HCT116 (cell line): Measurements from ENCODE around the gene NOSIP. TPM values are rescaled to one million over a fixed set of nuclear protein-coding genes. Genes with fewer than 3 reads are reported as not detected.

Experiments
- ATAC-seq: fragments of 200-7000 bp; cut with Tn5 transposase; 2 replicates; pipeline ENCODE4 v1.9.1; 2020; ENCODE audit warnings: mild to moderate bottlenecking, moderate library complexity
- BruUV-seq: library from RNA; stranded (reverse); fragments of 400-500 nt; replicated peaks from 2 replicates; lab custom pipeline; 2021; lab: Mats Ljungman, UMichigan
- CTCF ChIA-PET: fragments of 300-600 bp; sonication (Branson Sonifier 250); formaldehyde crosslinking; loops from one replicate; lab custom pipeline; 2021; ENCODE audit warnings: antibody characterized with exemption; lab: Charles Lee
- POLR2A ChIA-PET: fragments of 300-600, 350-600 bp; sonication (Branson Sonifier 250); formaldehyde crosslinking; loops from one replicate; lab custom pipeline; 2021; ENCODE audit warnings: antibody characterized with exemption; lab: Charles Lee
- RAD21 ChIA-PET, 2 experiments: fragments of 300-600 bp; sonication (Branson Sonifier 250); formaldehyde crosslinking; loops; one replicate each; lab custom pipeline; 2023; ENCODE audit warnings: low total read pairs in 2 of 2; ENCODE audit not compliant: uncharacterized antibody in 2 of 2, unreplicated experiment in 2 of 2, low non-redundant PET in 1 of 2; lab: Charles Lee
- DNase-seq: peaks from one replicate; pipeline ENCODE4 v3.0.0-alpha.2; 2010; ENCODE audit warnings: low read depth, low spot score
- H2AFZ ChIP-seq: fragments of 200-600 bp; shearing (Covaris generic), sonication (generic); 2 replicates; pipeline ENCODE4 v1.6.1; 2017; ENCODE audit warnings: low read depth, mixed run types, mixed read lengths, antibody characterized with exemption, low read length; ENCODE audit not compliant: poor library complexity, severe bottlenecking
- H3K27ac ChIP-seq: 2 replicates; pipeline ENCODE4 v1.5.1; 2012; ENCODE audit warnings: low read depth, low read length
- H3K27me3 ChIP-seq: fragments of 200-600 bp; sonication (generic); 2 replicates; pipeline ENCODE4 v1.6.1; 2016; ENCODE audit warnings: mixed run types, low read length, mixed read lengths; ENCODE audit not compliant: insufficient read depth
- H3K36me3 ChIP-seq, 2 experiments: fragments of 200-500 bp in 1 of 2; fragments of 200-600 bp in 1 of 2; sonication (Bioruptor generic) in 1 of 2; sonication (generic) in 1 of 2; 2 replicates each; pipeline versions ENCODE4 v1.5.1 to v1.6.1; 2014 to 2016; ENCODE audit warnings: low read length in 2 of 2, inconsistent platforms in 1 of 2, mixed read lengths in 1 of 2, mixed run types in 1 of 2; ENCODE audit not compliant: insufficient read depth in 2 of 2, control insufficient read depth in 1 of 2
- H3K4me1 ChIP-seq, 2 experiments: fragments of 200-600 bp in 1 of 2; sonication (generic) in 1 of 2; 2 replicates each; pipeline versions ENCODE4 v1.5.1 to v1.6.1; 2012 to 2017; ENCODE audit warnings: low read length in 2 of 2, inconsistent platforms in 1 of 2, mild to moderate bottlenecking in 1 of 2, mixed read lengths in 1 of 2, mixed run types in 1 of 2, moderate library complexity in 1 of 2; ENCODE audit not compliant: insufficient read depth in 2 of 2, control insufficient read depth in 1 of 2
- H3K4me2 ChIP-seq: fragments of 200-600 bp; sonication (generic); 2 replicates; pipeline ENCODE4 v1.6.1; 2017; ENCODE audit warnings: mixed run types, low read length, mixed read lengths
- H3K4me3 ChIP-seq, 2 experiments: fragments of 200-600 bp in 1 of 2; sonication (generic) in 1 of 2; replicated peaks in 1 of 2; 2 replicates each; pipeline ENCODE4 v1.5.1; 2011 to 2016; ENCODE audit warnings: low read length in 2 of 2, control low read depth in 1 of 2, low read depth in 1 of 2, mild to moderate bottlenecking in 1 of 2, mixed read lengths in 1 of 2, mixed run types in 1 of 2
- H3K79me2 ChIP-seq: fragments of 200-600 bp; sonication (generic); 2 replicates; pipeline ENCODE4 v1.6.1; 2017; ENCODE audit warnings: mild to moderate bottlenecking, mixed run types, low read length, moderate library complexity, mixed read lengths; ENCODE audit not compliant: insufficient read depth
- H3K9ac ChIP-seq: fragments of 200-600 bp; sonication (generic); 2 replicates; pipeline ENCODE4 v1.6.1; 2016; ENCODE audit warnings: low read length, mixed read lengths
- H3K9me2 ChIP-seq: fragments of 200-600 bp; sonication (generic), shearing (Covaris generic); 2 replicates; pipeline ENCODE4 v1.6.1; 2017; ENCODE audit warnings: mixed run types, mild to moderate bottlenecking, moderate library complexity; ENCODE audit not compliant: insufficient read depth
- H3K9me3 ChIP-seq, 2 experiments: fragments of 200-500 bp in 1 of 2; fragments of 200-600 bp in 1 of 2; sonication (Bioruptor generic) in 1 of 2; sonication (generic) in 1 of 2; 2 replicates each; pipeline ENCODE4 v1.6.1; 2014 to 2017; ENCODE audit warnings: low read length in 2 of 2, mixed read lengths in 2 of 2, inconsistent platforms in 1 of 2, low read depth in 1 of 2, mild to moderate bottlenecking in 1 of 2, mixed run types in 1 of 2, moderate library complexity in 1 of 2; ENCODE audit not compliant: control insufficient read depth in 1 of 2, insufficient read depth in 1 of 2
- H4K20me1 ChIP-seq: fragments of 200-600 bp; sonication (generic), shearing (Covaris generic); 2 replicates; pipeline ENCODE4 v1.6.1; 2017; ENCODE audit warnings: mixed run types, mild to moderate bottlenecking, moderate library complexity; ENCODE audit not compliant: insufficient read depth
- ATF3 ChIP-seq: IDR thresholded peaks from 2 replicates; pipeline ENCODE4 v1.6.1; 2012
- CBX3 ChIP-seq: IDR thresholded peaks from 2 replicates; pipeline ENCODE4 v1.6.1; 2012; ENCODE audit warnings: low read depth
- CTCF ChIP-seq, 3 experiments: fragments of 200-600 bp in 1 of 3; sonication (generic) in 1 of 3; IDR thresholded peaks in 2 of 3; conservative IDR thresholded peaks in 1 of 3; 2 replicates each; pipeline ENCODE4 v1.5.1; 2012 to 2017; ENCODE audit warnings: low read depth in 2 of 3, low read length in 2 of 3, antibody characterized with exemption in 1 of 3, borderline replicate concordance in 1 of 3, control low read depth in 1 of 3, mild to moderate bottlenecking in 1 of 3, mixed read lengths in 1 of 3, mixed run types in 1 of 3, moderate library complexity in 1 of 3; ENCODE audit not compliant: insufficient read depth in 1 of 3
- EZH2phosphoT487 ChIP-seq: fragments of 200-600 bp; IDR thresholded peaks from 2 replicates; pipeline ENCODE4 v1.6.1; 2018; ENCODE audit warnings: antibody characterized with exemption, borderline replicate concordance
- JUND ChIP-seq: IDR thresholded peaks from 2 replicates; pipeline ENCODE4 v1.6.1; 2012
- POLR2AphosphoS5 ChIP-seq: IDR thresholded peaks from 2 replicates; pipeline ENCODE4 v1.6.1; 2011; ENCODE audit warnings: mild to moderate bottlenecking, low read depth, low read length, moderate library complexity
- REST ChIP-seq: IDR thresholded peaks from 2 replicates; pipeline ENCODE4 v1.6.1; 2012; ENCODE audit warnings: low read depth
- SIN3A ChIP-seq: IDR thresholded peaks from 2 replicates; pipeline ENCODE4 v1.6.1; 2012; ENCODE audit warnings: low read depth
- TCF7L2 ChIP-seq: IDR thresholded peaks from 2 replicates; pipeline ENCODE4 v1.7.0; 2011; ENCODE audit warnings: borderline replicate concordance, inconsistent platforms; ENCODE audit not compliant: insufficient read depth, insufficient read length; ENCODE audit errors: extremely low read depth
- YY1 ChIP-seq: IDR thresholded peaks from 2 replicates; pipeline ENCODE4 v1.6.1; 2011; ENCODE audit warnings: low read length, low read depth, moderate library complexity, mild to moderate bottlenecking; ENCODE audit not compliant: insufficient replicate concordance; ENCODE audit errors: extremely low read depth
- ZBTB33 ChIP-seq: IDR thresholded peaks from 2 replicates; pipeline ENCODE4 v1.6.1; 2011; ENCODE audit warnings: mild to moderate bottlenecking, low read length, moderate library complexity; ENCODE audit not compliant: insufficient replicate concordance; ENCODE audit errors: extremely low read depth
- ZFX ChIP-seq: fragments of 450-650 bp; IDR thresholded peaks from 2 replicates; pipeline ENCODE4 v1.6.1; 2017
- ZNF274 ChIP-seq: fragments of 200-500 bp; sonication (Bioruptor generic); IDR thresholded peaks from 2 replicates; pipeline ENCODE4 v1.6.1; 2014; ENCODE audit warnings: mild to moderate bottlenecking, low read depth, low read length, inconsistent platforms
- intact Hi-C: fragments of 100-400 bp; cut with micrococcal nuclease; formaldehyde crosslinking; loops from 2 replicates; pipeline ENCODE4 v1.10.0; 2022
- total RNA-seq: library from RNA; stranded (reverse); gene quantifications from one replicate; pipeline ENCODE4 v1.2.1, GENCODE V29; 2021; ENCODE audit not compliant: unreplicated experiment

The NOSIP gene
- total RNA-seq, 1 experiment from 2014 or later, result 133 TPM

GRCh38 chr19:49602806-49603205 lies 22.4 kb upstream of the NOSIP start (continued):
- no peak for TF ChIP-seq SIN3A
- TF ChIP-seq EZH2phosphoT487, result no peak
- TF ChIP-seq REST, result no peak
- TF ChIP-seq CBX3, result no peak
- TF ChIP-seq, all 23 proteins: peak for 0

GRCh38 chr19:49601482-49602038 lies 21.2 kb upstream of the NOSIP start:
- Histone ChIP-seq H3K4me3 (no peak overlapping the region), H3K9me2 (no peaks in the 10 kb centered on the region), H3K9ac (no peak overlapping the region), H4K20me1 (no peaks in the 10 kb centered on the region), H3K79me2 (peaks cover 62% of the 10 kb centered on the region), H3K4me1 (no peaks in the 10 kb centered on the region), H3K4me2 (no peak overlapping the region), H3K9me3 (no peaks in the 10 kb centered on the region), H3K27ac (no peak overlapping the region), H3K27me3 (no peaks in the 10 kb centered on the region), H3K36me3 (peaks cover 39 to 45% of the 10 kb centered on the region in 2 experiments; a peak in 3 of 4 replicates), H2AFZ (no peak overlapping the region)
- POLR2A ChIA-PET, result no interaction called here
- BruUV-seq, result no TSS peak
- intact Hi-C loops, result no loop called here
- RAD21 ChIA-PET, result no interaction called here
- no peak for DNase-seq
- CTCF ChIA-PET, result no interaction called here
- ATAC-seq, result no peak
- TF ChIP-seq ZNF274, result no peak
- TF ChIP-seq SIN3A, result no peak
- no peak for TF ChIP-seq ZBTB33
- no peak for TF ChIP-seq POLR2AphosphoS5
- no peak for TF ChIP-seq ATF3
- TF ChIP-seq CTCF (IDR thresholded peaks at IDR 0.05 in 2 of 3, conservative IDR thresholded peaks at IDR 0.05 in 1 of 3; ENCODE audit: borderline replicate concordance in 1 of 3, insufficient read depth in 1 of 3, low read depth in 2 of 3, low read length in 2 of 3), result no peak
- no peak for TF ChIP-seq JUND
- TF ChIP-seq YY1, result no peak
- no peak for TF ChIP-seq ZFX
- no peak for TF ChIP-seq TCF7L2
